Stomach (tissue), 4 donors: Measurements from ENCODE around the gene MRC2.

ENCODE experiments used
- POLR2AphosphoS5 ChIP-seq, 3 donors: sonication (generic); formaldehyde crosslinking; IDR thresholded peaks; one replicate each; pipeline ENCODE4 v1.6.1; 2016; ENCODE audit warnings: antibody characterized with exemption in 3 of 3
- TF ChIP-seq, protein P1 (sequence below), 7 experiments: fragments of 450-650 bp in 4 of 7; fragments of 200-600 bp in 3 of 7; sonication (generic) in 3 of 7; IDR thresholded peaks; one replicate each; pipeline ENCODE4 v1.5.1; 2016 to 2019; ENCODE audit warnings: antibody characterized with exemption in 7 of 7, control low read depth in 2 of 7, mild to moderate bottlenecking in 1 of 7

DNA sequence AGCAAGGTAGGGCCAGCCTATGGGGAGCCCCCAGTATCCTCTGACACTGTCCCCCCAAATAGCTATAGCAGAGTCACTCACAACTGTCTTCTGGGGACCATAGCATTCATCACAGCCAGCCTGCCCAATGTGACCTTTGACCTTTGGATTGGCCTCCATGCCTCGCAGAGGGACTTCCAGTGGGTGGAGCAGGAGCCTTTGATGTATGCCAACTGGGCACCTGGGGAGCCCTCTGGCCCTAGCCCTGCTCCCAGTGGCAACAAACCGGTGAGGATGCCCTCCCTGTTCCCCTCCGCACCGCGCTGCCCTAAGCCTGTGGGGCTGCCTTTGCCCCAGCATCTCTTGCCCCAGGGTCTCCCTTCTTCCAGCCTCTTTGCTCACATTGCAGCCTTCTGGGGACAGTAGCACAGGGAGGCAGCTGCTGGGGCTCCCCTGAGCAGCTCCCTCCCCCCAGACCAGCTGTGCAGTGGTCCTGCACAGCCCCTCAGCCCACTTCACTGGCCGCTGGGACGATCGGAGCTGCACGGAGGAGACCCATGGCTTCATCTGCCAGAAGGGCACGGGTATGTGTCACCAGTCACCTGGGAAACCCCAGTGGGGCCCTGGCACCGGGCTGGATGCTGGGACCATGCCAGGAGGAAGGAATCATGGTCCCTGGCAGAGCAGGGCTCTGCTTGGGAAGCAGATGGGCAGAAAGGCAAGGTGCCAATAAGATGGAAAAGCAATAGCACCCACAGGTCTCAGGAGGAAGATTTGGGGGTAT is 61.1 kb downstream of the MRC2 start:
- TF ChIP-seq, protein P1, sequence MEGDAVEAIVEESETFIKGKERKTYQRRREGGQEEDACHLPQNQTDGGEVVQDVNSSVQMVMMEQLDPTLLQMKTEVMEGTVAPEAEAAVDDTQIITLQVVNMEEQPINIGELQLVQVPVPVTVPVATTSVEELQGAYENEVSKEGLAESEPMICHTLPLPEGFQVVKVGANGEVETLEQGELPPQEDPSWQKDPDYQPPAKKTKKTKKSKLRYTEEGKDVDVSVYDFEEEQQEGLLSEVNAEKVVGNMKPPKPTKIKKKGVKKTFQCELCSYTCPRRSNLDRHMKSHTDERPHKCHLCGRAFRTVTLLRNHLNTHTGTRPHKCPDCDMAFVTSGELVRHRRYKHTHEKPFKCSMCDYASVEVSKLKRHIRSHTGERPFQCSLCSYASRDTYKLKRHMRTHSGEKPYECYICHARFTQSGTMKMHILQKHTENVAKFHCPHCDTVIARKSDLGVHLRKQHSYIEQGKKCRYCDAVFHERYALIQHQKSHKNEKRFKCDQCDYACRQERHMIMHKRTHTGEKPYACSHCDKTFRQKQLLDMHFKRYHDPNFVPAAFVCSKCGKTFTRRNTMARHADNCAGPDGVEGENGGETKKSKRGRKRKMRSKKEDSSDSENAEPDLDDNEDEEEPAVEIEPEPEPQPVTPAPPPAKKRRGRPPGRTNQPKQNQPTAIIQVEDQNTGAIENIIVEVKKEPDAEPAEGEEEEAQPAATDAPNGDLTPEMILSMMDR (IDR thresholded peaks at IDR 0.05): no peak
- TF ChIP-seq POLR2AphosphoS5 (IDR thresholded peaks at IDR 0.05): no peak
